GM15510 (cell line): ENCODE results near the gene PLIN5.

Source experiments
- POLR2A ChIP-seq: IDR thresholded peaks from 3 replicates; pipeline ENCODE4 v1.6.1; 2011; ENCODE audit warnings: borderline replicate concordance; ENCODE audit not compliant: insufficient read length; ENCODE audit errors: extremely low read depth

PLIN5 gene

DNA sequence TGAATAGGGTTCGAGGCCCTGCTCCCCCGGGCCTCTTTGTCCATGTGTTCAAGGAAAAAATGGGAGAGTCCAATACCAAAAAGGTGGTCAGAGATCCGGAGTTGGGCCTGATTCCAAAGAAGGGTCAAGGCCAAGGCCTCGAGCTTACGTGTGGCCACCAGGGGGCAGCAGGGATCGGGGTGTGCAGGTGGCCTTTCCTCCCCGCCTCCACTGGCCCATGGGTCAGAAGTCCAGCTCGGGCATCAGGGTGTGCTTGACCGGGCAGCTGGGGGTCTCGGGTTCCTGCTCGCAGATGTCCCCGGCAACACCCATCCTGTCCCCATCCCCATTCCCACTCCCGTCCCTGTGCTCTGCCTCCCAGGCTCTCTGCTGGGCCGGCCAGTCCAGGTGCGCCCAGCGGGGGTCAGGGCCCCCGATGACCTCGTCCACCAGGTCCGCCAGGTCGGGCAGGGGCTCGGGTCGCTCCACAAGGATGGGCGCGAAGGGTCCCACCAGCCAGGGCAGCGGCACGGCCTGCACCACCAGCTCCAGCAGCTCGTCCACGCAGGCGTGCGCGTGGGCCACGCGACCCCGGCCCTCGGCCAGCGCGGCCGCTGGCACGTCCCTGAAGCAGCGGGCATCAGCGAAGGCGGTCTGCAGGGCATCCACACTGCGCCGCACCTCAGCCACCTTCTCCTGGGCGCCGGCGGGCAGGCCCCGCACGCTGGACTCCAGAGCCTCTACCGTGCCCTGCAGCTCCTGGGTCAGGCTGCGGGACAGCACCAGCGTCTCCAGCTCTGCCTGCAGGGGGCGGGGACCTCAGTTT is 11.5 kb downstream of the PLIN5 start:
- TF ChIP-seq POLR2A = no peak

DNA sequence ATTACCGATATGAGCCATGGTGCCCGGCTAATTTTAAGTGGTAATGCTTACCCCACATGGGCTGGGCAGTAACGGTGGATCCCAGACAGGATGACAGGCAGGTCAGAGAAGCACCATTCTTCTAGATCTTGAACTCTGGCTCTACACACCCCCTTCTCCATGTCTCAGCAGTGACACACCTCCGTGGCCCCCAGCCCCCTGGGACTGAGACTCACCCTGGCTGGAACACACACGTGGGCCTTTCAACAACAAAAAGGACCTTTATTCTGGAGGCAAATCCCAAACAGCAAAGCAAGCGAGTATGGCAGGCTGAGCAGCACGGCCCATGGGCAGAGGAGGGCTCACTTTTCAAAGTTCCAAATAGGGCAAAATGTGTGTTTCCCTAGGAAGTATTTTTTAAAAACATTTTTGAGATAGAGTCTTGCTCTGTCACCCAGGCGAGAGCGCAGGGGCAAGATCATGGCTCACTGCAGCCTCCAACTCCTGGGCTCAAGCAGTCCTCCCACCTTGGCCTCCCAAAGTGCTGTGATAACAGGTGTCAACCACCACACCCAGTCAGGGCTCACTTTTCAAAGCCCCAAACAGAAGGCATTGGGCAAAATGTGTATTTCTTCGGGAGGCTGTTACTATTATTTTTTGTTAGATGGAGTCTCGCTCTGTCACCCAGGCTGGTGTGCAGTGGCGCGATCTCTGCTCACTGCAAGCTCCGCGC is 12.6 kb downstream of the PLIN5 start:
- TF ChIP-seq POLR2A = no peak

DNA sequence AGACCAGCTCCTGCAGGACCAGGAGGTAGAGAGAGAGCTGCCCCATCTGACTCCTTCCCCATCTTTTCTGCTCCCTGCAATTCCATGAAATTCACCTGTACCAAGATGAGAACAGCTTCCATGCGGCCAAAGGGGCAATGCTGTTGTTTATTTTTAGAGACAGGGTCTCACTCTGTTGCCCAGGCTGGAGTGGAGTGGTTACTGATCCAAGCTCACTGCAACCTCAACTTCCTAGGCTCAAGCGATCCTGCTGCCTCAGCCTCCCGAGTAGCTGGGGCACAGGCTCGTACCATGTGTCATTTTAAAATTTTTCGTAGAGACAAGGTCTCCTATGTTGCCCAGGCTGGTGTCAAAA is 13.2 kb downstream of the PLIN5 start:
- TF ChIP-seq POLR2A = no peak

DNA sequence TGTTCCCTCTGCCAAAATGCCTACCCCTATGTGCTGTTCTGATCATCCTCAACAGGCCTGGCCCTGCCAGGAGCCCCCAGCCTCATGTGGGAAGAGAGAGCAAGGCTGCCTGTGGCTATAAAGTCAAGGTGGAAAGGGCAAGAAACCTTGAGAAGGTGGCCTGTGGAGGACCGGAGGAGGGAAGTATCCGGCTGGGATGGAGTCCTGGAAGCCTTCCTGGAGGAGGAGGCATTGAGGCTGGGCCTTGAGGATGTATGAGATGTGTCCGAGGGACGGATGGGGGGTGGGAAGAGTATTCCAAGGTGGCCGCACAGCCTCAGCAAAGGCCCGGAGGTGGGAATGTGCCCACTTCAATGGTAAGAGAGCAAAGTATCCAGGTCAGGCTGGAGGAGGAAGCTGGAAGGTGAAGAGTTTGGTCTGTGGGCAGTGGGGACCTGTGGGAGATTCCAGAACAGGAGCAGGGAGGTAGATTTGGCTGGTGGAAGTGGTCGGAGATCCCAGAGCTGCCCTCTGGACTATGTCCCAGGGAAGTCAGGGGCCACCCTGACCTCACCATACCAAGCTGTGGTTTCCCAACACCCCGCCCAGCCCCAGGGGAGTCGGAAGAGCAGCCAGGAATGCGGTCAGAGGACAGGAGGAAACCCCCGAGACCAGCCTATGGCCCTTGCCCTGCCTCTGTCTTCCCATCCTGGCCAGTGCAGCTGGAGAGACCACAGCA is 13.7 kb downstream of the PLIN5 start:
- TF ChIP-seq POLR2A = no peak

DNA sequence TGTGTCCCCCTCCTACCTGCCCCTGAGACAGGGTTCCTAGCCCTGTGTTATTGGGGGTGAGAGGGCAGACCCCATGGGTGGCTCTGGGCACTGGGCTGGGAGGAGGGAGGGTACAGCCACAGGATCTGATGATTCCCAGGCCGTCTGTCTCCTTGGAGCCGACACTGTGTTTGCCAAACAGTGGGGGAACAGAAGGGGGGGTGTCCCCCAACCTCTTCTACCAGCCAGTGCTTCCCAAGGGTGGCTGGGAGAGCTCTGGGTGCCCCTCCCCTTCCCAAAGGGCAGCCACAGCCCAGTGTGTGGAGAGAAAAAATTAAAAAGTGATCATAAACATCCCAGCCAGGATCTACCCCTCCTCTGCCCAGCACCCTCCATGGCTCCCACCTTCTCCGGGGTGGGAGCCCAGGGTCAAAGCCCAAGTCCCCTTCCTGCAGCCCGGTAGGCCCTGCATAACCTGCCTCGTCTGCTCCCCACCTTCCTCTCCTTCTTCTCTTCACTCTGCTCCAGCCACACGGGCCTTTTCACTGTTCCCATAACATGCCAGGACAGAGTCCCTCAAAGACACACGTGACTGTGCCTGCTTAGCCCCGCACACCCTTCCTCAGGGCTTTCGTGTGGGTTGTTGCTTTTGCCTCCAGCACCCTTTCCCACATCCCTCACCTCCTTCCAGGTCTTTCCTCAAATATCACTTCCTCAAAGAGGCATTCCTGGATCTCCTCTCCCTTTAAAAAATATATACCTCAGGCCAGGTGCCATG is 15.3 kb downstream of the PLIN5 start:
- TF ChIP-seq POLR2A = no peak

DNA sequence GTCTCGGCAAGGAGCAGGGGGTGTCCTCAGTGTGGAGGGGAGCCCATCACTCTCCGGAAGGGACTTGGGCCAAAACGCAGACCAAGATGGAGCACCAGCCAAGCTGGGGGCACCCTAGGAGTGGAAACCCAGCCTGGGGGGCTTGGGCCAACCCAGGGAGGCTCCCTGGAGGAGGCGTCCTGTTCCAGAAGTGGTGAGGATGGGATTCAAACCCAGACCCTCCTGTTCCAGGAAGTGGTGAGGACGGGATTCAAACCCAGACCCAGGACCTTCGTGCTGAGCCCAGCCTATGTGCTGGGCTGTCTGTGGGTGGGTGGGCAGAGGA is 15.9 kb downstream of the PLIN5 start:
- no peak for TF ChIP-seq POLR2A

DNA sequence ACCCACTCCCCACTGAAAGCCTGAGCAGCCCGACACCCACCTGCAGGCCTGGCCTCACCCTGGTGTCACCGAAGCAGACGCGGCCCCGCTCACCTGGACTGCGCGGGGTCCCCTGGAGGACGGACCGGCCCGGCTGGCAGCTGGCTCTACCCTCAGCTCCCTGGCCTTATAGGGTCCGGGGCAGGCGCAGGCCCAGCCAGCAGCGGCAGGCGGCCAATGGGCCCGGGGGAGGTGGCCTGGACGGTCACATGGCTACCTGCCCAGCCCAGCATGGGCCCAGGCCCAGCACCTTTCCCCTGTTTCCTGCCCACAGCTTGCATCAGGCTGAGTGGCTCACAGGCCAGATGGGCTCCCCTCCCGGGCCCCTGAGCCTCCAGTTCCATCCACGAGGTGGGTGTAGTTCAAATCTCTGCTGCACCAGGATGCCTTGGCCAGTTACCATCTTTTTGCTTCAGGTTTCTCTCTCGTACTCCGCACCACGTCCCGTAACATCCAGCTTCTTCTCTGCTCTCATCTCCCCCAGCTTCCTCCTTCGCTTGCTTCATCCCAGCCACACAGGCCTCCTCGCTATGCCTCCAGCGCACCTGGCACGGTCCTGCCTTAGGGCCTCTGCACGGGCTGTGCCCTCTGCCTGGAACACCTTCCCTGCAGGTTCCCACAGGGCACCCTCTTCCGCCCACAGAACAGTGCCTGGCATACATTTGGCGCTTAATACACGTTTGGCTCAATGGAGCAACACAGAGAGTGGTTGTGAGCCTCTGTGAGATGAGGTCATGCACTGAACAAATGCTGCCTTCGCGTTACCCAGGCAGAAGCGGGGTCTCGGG is 16.5 kb downstream of the PLIN5 start, which contains the start of gene PLIN4:
Gene PLIN4, minus strand, starts transcription at position 142 of the 827 bp plus-strand sequence. CDS start 214 bp downstream, outside the sequence.
- TF ChIP-seq POLR2A = no peak

DNA sequence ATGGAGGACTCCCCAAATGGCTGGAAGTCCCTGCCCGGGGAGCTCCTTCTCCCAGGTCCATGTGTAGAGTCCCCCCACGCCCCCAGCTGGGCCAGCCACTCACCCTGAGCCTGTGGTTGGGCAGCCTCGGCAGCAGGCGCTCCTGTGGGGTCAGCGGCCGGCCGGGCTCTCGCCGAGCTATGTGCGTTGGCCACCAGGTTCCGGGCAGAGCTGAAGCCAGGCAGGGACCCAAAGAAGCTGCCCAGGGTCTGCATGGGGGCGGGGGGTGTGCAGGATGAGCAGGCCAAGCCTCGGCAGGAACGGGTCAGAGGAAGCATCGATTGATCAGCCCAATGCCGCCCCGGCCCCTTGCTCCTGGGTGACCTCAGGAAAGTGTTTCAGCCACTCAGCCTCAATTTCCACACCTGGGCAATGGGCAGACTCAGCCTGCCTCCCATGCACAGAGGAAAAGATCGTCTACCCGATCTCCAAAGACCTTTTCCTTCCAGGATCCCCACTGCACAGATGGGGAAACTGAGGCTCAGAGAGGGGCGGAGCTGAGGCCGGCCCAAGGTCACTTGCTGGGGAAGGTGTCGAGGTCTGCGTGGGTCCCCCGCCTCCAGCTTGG is 17.5 kb downstream of the PLIN5 start:
- no peak for TF ChIP-seq POLR2A

DNA sequence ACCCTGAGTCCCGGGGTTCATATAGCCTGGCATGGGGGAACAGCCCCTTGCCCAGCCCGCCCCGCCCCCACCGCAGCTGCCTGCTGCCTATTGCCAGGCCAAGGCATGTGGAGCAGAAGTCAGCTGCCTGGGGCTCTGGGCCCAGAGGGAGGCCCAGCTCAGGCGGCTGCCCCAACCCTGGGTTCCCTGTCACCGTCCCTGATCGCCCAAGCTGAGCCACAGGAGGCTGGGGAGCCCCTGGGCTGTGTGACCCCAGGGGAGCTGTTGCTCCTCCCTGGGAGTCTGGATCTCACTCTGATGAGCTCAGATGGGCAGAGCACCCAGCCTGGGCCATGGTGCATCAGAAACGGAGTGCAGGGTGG is 18.1 kb downstream of the PLIN5 start:
- TF ChIP-seq POLR2A = no peak

DNA sequence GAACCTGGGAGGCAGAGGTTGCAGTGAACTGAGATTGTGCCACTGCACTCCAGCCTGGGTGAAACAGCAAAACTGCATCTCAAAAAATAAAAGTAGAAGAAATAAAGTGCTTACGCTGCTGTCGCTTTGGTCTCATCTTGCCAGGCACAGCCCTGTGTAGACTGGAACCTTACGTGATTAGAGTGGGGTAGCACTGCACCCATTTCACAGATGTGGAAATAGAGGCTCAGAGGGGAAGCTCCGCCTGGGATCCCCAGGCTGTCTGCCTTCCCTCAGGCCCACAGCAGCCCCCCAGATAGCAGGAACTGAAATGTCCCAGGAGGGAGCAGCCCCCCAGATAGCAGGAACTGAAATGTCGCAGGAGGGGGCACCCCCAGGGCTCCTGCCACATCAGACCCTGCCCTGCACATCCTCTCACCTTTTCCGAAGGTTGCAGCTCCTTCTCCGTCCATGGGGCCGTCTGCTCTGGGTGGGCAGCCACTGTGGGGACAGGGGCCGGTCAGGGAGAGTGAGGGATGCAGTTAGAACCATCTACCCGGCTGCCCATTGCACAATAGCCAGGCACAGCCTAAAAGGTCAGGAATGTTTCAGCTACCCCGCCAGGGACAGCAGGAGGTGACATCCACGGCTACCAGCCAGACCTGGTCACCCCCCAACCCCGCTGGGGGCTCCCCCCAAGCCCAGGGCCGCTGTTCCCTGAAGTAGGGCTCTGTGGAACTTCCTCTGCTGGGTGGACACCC is 18.7 kb downstream of the PLIN5 start:
- no peak for TF ChIP-seq POLR2A

DNA sequence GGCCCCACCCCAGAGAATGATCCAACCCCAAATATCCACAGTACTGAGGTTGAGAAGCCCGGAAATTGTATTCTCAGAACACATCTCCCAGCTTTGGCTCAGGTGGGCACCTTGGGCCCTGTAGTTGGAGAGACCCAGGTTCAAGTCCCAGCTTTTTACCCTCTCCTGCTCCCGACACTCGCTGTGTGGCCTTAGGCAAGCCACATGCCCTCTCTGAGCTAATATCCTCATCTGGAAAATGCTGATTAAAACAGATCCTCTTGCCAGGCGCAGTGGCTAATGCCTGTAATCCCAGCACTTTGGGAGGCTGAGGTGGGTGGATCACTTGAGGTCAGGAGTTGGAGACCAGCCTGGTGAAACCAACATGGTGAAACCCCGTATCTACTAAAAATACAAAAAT is 19.3 kb downstream of the PLIN5 start:
- TF ChIP-seq POLR2A = no peak

DNA sequence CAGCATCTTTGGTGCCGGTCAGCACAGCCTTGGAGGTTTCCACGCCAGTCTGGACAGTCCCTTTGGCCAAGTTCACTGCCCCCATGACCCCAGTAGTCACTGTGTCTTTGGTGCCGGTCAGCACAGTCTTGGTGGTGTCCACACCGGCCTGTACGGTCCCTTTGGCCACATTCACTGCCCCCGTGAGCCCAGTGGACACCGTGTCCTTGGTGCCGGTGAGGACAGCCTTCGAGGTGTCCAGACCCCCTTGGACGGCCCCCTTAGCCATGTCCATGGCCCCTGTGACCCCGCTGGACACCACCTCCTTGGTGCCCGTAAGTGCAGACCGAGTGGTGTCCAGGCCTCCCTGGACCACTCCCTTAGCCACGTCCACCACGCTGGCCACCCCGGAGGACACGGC is 21.8 kb downstream of the PLIN5 start:
- no peak for TF ChIP-seq POLR2A

DNA sequence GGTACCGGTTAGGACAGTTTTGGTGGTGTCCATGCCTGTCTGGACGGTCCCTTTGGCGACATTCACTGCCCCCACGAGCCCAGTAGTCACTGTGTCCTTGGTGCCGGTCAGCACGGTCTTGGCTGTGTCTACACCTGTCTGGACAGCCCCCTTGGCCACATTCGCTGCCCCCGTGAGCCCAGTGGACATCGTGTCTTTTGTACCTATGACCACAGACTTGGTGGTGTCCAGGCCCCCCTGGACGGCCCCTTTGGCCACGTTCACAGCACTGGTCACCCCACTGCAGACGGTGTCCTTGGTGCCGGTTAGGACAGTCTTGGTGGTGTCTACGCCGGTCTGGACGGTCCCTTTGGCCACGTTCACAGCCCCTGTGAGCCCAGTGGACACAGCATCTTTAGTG is 23.0 kb downstream of the PLIN5 start:
- no peak for TF ChIP-seq POLR2A
